C4-2B (cell line): ENCODE measurements around the gene TNFRSF8.

Source experiments
- CTCF ChIP-seq: fragments of 450-650 bp; conservative IDR thresholded peaks from 2 replicates; pipeline ENCODE4 v1.5.1; 2017; ENCODE audit warnings: mild to moderate bottlenecking
- ZFX ChIP-seq: fragments of 450-650 bp; IDR thresholded peaks from 2 replicates; pipeline ENCODE4 v1.6.1; 2017

GRCh38 chr1:12094180-12094579 lies 31.1 kb downstream of the TNFRSF8 start:
- no peak for TF ChIP-seq CTCF
- TF ChIP-seq ZFX: no peak
